IPS-15b (cell line): ENCODE data around the gene SPINK8.
"Not testable (repeated sequence)": the region's sequence is repeated elsewhere in the genome, so short reads cannot be mapped to it uniquely, and the experiment has no call there.

Experiments
- H3K27me3 ChIP-seq: one replicate; pipeline ENCODE4 v1.6.1; 2013; ENCODE audit warnings: low read length; ENCODE audit not compliant: control insufficient read depth, insufficient read depth
- H3K36me3 ChIP-seq: one replicate; pipeline ENCODE4 v1.6.1; 2013; ENCODE audit warnings: low read length; ENCODE audit not compliant: control insufficient read depth, insufficient read depth
- H3K4me1 ChIP-seq: one replicate; pipeline ENCODE4 v1.6.1; 2013; ENCODE audit warnings: mild to moderate bottlenecking, low read length; ENCODE audit not compliant: control insufficient read depth, insufficient read depth
- H3K4me3 ChIP-seq: one replicate; pipeline ENCODE4 v1.5.1; 2013; ENCODE audit warnings: low read depth, low read length
- H3K9ac ChIP-seq: one replicate; pipeline ENCODE4 v1.6.1; 2013; ENCODE audit warnings: low read depth, mild to moderate bottlenecking, low read length
- H3K9me3 ChIP-seq: one replicate; pipeline ENCODE4 v1.6.1; 2013; ENCODE audit warnings: mild to moderate bottlenecking, low read length; ENCODE audit not compliant: control insufficient read depth, insufficient read depth

Gene SPINK8

GRCh38 chr3:48274452-48274851 is 59.0 kb downstream of the SPINK8 start:
- Histone ChIP-seq H3K9ac (no peak overlapping the region), H3K4me3 (no peak overlapping the region), H3K4me1 (peaks cover 31% of the 10 kb centered on the region), H3K9me3 (no peaks in the 10 kb centered on the region), H3K27me3 (no peaks in the 10 kb centered on the region), H3K36me3 (peaks cover 22% of the 10 kb centered on the region)

- H3K9ac ChIP-seq, result no peak overlapping the region
- H3K27me3 ChIP-seq, result no peaks in the 10 kb centered on the region
- no peak overlapping the region for H3K4me3 ChIP-seq
These were observed 59.8 kb downstream of the SPINK8 start for GRCh38 chr3:48273594-48274211.

GRCh38 chr3:48271763-48272498 is 61.5 kb downstream of the SPINK8 start:
- H3K36me3 ChIP-seq, result peaks cover 40% of the 10 kb centered on the region
- H3K27me3 ChIP-seq, result no peaks in the 10 kb centered on the region
- peaks cover 12% of the 10 kb centered on the region for H3K4me1 ChIP-seq
- H3K4me3 ChIP-seq, result no peak overlapping the region
- H3K9ac ChIP-seq, result no peak overlapping the region
- no peaks in the 10 kb centered on the region for H3K9me3 ChIP-seq

More at GRCh38 chr3:48273594-48274211, 59.8 kb downstream of the SPINK8 start:
- peaks cover 27% of the 10 kb centered on the region for H3K4me1 ChIP-seq
- H3K9me3 ChIP-seq, result no peaks in the 10 kb centered on the region
- peaks cover 29% of the 10 kb centered on the region for H3K36me3 ChIP-seq

- not testable (repeated sequence) for H3K4me3 ChIP-seq, H3K9me3 ChIP-seq, H3K4me1 ChIP-seq, H3K27me3 ChIP-seq, H3K9ac ChIP-seq
- H3K36me3 ChIP-seq, result peaks cover 42% of the 10 kb centered on the region
These were observed 62.2 kb downstream of the SPINK8 start for GRCh38 chr3:48271223-48271622.

GRCh38 chr3:48270306-48270705 is 63.2 kb downstream of the SPINK8 start:
- H3K4me3 ChIP-seq, result no peak overlapping the region
- H3K4me1 ChIP-seq, result peaks cover 2% of the 10 kb centered on the region
- peaks cover 47% of the 10 kb centered on the region for H3K36me3 ChIP-seq
- no peak overlapping the region for H3K9ac ChIP-seq
- no peaks in the 10 kb centered on the region for H3K27me3 ChIP-seq
- no peaks in the 10 kb centered on the region for H3K9me3 ChIP-seq

GRCh38 chr3:48269592-48269991 is 63.9 kb downstream of the SPINK8 start:
- H3K9ac ChIP-seq, result no peak overlapping the region
- peaks cover 2% of the 10 kb centered on the region for H3K4me1 ChIP-seq
- peaks cover 47% of the 10 kb centered on the region for H3K36me3 ChIP-seq
- no peaks in the 10 kb centered on the region for H3K27me3 ChIP-seq
- no peak overlapping the region for H3K4me3 ChIP-seq
- no peaks in the 10 kb centered on the region for H3K9me3 ChIP-seq

GRCh38 chr3:48268936-48269561 is 64.4 kb downstream of the SPINK8 start:
- Histone ChIP-seq H3K4me3 (no peak overlapping the region), H3K36me3 (peaks cover 47% of the 10 kb centered on the region), H3K9me3 (no peaks in the 10 kb centered on the region), H3K9ac (no peak overlapping the region), H3K4me1 (no peaks in the 10 kb centered on the region), H3K27me3 (no peaks in the 10 kb centered on the region)

GRCh38 chr3:48268381-48268935 is 65.0 kb downstream of the SPINK8 start:
- Histone ChIP-seq H3K9ac (no peak overlapping the region), H3K36me3 (peaks cover 50% of the 10 kb centered on the region), H3K27me3 (no peaks in the 10 kb centered on the region), H3K9me3 (no peaks in the 10 kb centered on the region), H3K4me1 (no peaks in the 10 kb centered on the region), H3K4me3 (no peak overlapping the region)

- H3K36me3 ChIP-seq, result peaks cover 50% of the 10 kb centered on the region
- no peaks in the 10 kb centered on the region for H3K27me3 ChIP-seq
- H3K9me3 ChIP-seq, result no peaks in the 10 kb centered on the region
- H3K9ac ChIP-seq, result no peak overlapping the region
- H3K4me1 ChIP-seq, result no peaks in the 10 kb centered on the region
- H3K4me3 ChIP-seq, result no peak overlapping the region
These were observed 65.7 kb downstream of the SPINK8 start for GRCh38 chr3:48267782-48268181.

- Histone ChIP-seq H3K9me3 (no peaks in the 10 kb centered on the region), H3K27me3 (no peaks in the 10 kb centered on the region), H3K4me3 (no peak overlapping the region), H3K9ac (no peak overlapping the region), H3K4me1 (no peaks in the 10 kb centered on the region), H3K36me3 (peaks cover 31% of the 10 kb centered on the region)
These were observed 74.9 kb downstream of the SPINK8 start for GRCh38 chr3:48258530-48258929.
